Measurements from ENCODE around the gene MAP3K8. TPM values are rescaled to one million over a fixed set of nuclear protein-coding genes. Genes with fewer than 3 reads are reported as not detected.

The MAP3K8 gene
- polyA plus RNA-seq, 3 donors = 54.5 to 206 (median 59.2) TPM

DNA sequence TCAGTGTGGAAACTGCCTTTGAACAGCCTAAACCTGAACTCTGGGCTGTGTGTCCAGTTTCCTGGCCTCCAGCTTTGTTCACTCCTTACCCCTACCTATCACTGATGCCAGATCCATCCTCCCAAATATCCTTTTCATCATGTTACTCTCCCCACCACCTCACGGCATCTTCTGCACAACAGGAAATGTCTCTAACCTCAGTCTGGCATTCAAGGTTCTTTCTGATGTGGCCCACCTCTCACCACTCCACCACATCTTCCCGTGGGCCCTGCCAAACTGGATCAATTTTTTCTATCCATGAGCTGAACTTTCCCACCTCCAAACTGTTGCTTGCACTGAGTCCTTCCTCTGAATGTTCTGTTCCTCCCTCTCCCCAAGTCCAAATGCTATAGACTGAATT, 35.8 kb upstream of the MAP3K8 start:
- Mint-ChIP-seq H3K4me3 (no peak overlapping the region), H3K4me1 (peaks cover 35% of the 10 kb centered on the region), H3K9me3 (peaks cover 0 to 1% (median 0%) of the 10 kb centered on the region in 7 donors), H3K27ac (peak overlapping the region in 1 of 7 donors; percentile 10), H3K36me3 (no peaks in the 10 kb centered on the region), H3K27me3 (ENCODE audit: low read depth in 3 of 3) (peaks cover 0 to 2% (median 0%) of the 10 kb centered on the region in 3 donors)
- H3K4me2 ChIP-seq (replicated peaks; ENCODE audit: extremely low read depth, low read length, poor library complexity, severe bottlenecking) = no peak overlapping the region
- no peak overlapping the region for H3K9ac ChIP-seq (ENCODE audit: insufficient read depth, low read length, poor library complexity, severe bottlenecking)
- peaks cover 0 to under 1% of the 10 kb centered on the region in 2 donors for H3K9me3 ChIP-seq (replicated peaks in 1 of 2; ENCODE audit: control insufficient read depth in 1 of 2, insufficient read depth in 1 of 2, low read length in 2 of 2)
- no peak overlapping the region for H3K27ac ChIP-seq (ENCODE audit: low read depth in 1 of 2, low read length in 2 of 2)
- H3K27me3 ChIP-seq (ENCODE audit: control insufficient read depth in 2 of 2, insufficient read depth in 2 of 2, low read length in 2 of 2) = no peaks in the 10 kb centered on the region
- TF ChIP-seq, protein P1, sequence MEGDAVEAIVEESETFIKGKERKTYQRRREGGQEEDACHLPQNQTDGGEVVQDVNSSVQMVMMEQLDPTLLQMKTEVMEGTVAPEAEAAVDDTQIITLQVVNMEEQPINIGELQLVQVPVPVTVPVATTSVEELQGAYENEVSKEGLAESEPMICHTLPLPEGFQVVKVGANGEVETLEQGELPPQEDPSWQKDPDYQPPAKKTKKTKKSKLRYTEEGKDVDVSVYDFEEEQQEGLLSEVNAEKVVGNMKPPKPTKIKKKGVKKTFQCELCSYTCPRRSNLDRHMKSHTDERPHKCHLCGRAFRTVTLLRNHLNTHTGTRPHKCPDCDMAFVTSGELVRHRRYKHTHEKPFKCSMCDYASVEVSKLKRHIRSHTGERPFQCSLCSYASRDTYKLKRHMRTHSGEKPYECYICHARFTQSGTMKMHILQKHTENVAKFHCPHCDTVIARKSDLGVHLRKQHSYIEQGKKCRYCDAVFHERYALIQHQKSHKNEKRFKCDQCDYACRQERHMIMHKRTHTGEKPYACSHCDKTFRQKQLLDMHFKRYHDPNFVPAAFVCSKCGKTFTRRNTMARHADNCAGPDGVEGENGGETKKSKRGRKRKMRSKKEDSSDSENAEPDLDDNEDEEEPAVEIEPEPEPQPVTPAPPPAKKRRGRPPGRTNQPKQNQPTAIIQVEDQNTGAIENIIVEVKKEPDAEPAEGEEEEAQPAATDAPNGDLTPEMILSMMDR (IDR thresholded peaks at IDR 0.05) = no peak
- H3K36me3 ChIP-seq (replicated peaks in 1 of 2; ENCODE audit: control insufficient read depth in 1 of 2, insufficient read depth in 2 of 2, low read length in 2 of 2) = no peaks in the 10 kb centered on the region
- H3K4me3 ChIP-seq (replicated peaks in 1 of 3; ENCODE audit: low read depth in 2 of 3, low read length in 3 of 3) = no peak overlapping the region
- no peaks in the 10 kb centered on the region for H4K20me1 ChIP-seq (ENCODE audit: insufficient read depth, low read length)
- no peaks in the 10 kb centered on the region for H3K79me2 ChIP-seq (ENCODE audit: insufficient read depth, low read length)
- peaks cover 23 to 37% of the 10 kb centered on the region in 2 donors for H3K4me1 ChIP-seq (ENCODE audit: control insufficient read depth in 1 of 2, insufficient read depth in 2 of 2, low read length in 2 of 2)
- no peak overlapping the region for H2AFZ ChIP-seq (ENCODE audit: insufficient read depth, low read depth, low read length, poor library complexity, severe bottlenecking)
- no peak for DNase-seq
- 11% methylated on average over 2 of the region's 2 CpGs for WGBS (ENCODE audit: insufficient coverage)
- intact Hi-C loops (cut with micrococcal nuclease) = no loop called here

DNA sequence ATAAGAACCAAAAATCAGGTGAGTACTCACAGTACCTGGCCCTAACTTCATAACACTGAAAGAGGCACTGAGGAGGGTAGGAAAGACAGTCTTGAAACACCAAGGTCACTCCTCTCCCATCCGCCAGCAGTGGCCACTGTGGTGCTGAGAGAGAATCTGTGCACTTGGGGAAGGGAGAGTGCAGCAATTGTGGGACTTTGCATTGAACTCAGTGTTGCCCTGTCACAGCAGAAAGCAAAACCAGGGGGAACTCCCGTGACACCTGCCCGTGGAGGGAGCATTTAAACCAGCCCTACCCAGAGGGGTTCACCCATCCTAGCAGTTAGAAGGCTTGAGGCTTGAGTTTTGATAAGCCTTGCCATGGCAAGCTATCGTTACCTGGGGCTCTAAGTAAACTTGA, 35.2 kb upstream of the MAP3K8 start:
- Mint-ChIP-seq H3K27me3 (ENCODE audit: low read depth in 3 of 3) (peaks cover 0 to 2% (median 0%) of the 10 kb centered on the region in 3 donors), H3K4me1 (peaks cover 35% of the 10 kb centered on the region), H3K27ac (no peak overlapping the region), H3K9me3 (peaks cover 0 to 3% (median 0%) of the 10 kb centered on the region in 7 donors), H3K36me3 (no peaks in the 10 kb centered on the region), H3K4me3 (no peak overlapping the region)
- Histone ChIP-seq H3K9me3 (replicated peaks in 1 of 2; ENCODE audit: control insufficient read depth in 1 of 2, insufficient read depth in 1 of 2, low read length in 2 of 2) (peaks cover 0 to 5% of the 10 kb centered on the region in 2 donors), H3K79me2 (ENCODE audit: insufficient read depth, low read length) (no peaks in the 10 kb centered on the region), H3K36me3 (replicated peaks in 1 of 2; ENCODE audit: control insufficient read depth in 1 of 2, insufficient read depth in 2 of 2, low read length in 2 of 2) (no peaks in the 10 kb centered on the region), H2AFZ (ENCODE audit: insufficient read depth, low read depth, low read length, poor library complexity, severe bottlenecking) (no peak overlapping the region), H3K27me3 (ENCODE audit: control insufficient read depth in 2 of 2, insufficient read depth in 2 of 2, low read length in 2 of 2) (no peaks in the 10 kb centered on the region), H3K27ac (ENCODE audit: low read depth in 1 of 2, low read length in 2 of 2) (no peak overlapping the region), H3K4me2 (replicated peaks; ENCODE audit: extremely low read depth, low read length, poor library complexity, severe bottlenecking) (no peak overlapping the region), H3K9ac (ENCODE audit: insufficient read depth, low read length, poor library complexity, severe bottlenecking) (no peak overlapping the region), H3K4me3 (replicated peaks in 1 of 3; ENCODE audit: low read depth in 2 of 3, low read length in 3 of 3) (no peak overlapping the region), H4K20me1 (ENCODE audit: insufficient read depth, low read length) (no peaks in the 10 kb centered on the region), H3K4me1 (ENCODE audit: control insufficient read depth in 1 of 2, insufficient read depth in 2 of 2, low read length in 2 of 2) (peaks cover 23 to 37% of the 10 kb centered on the region in 2 donors)
- intact Hi-C loops (cut with micrococcal nuclease) = no loop called here
- 73% methylated on average over 3 of the region's 4 CpGs for WGBS (ENCODE audit: insufficient coverage)
- TF ChIP-seq, protein P1 (IDR thresholded peaks at IDR 0.05) = no peak
- DNase-seq = no peak

Measured in CD14-positive monocyte (primary cell).